Measurements from ENCODE around the gene CBY1. TPM values are rescaled to one million over a fixed set of nuclear protein-coding genes. Genes with fewer than 3 reads are reported as not detected.

The CBY1 gene
- total RNA-seq, 1 donor from 2014 or later = 13.7 TPM

GRCh38 chr22:38719196-38719595 lies 62.8 kb downstream of the CBY1 start:
- DNase-seq (ENCODE audit: low spot score) (no peak), ATAC-seq (no peak)

GRCh38 chr22:38720350-38720749 lies 63.9 kb downstream of the CBY1 start:
- DNase-seq (ENCODE audit: low spot score) (no peak), ATAC-seq (no peak)

- no peak for ATAC-seq
- no peak for DNase-seq (ENCODE audit: low spot score)
These were observed 65.1 kb downstream of the CBY1 start for GRCh38 chr22:38721551-38721950.

Other genes starting within 250 kb of the CBY1 start
- not detected for gene KCNJ4, start 201.4 kb upstream of the CBY1 start, total RNA-seq
- 15.2 TPM for gene KDELR3, start 188.5 kb upstream of the CBY1 start, total RNA-seq
- gene DDX17, start 150.3 kb upstream of the CBY1 start, total RNA-seq = 174 TPM
- gene DMC1, start 86.5 kb upstream of the CBY1 start, total RNA-seq = not detected
- 0.03 TPM for gene FAM227A, start 246 bp upstream of the CBY1 start, total RNA-seq
- gene TOMM22, start 25.3 kb downstream of the CBY1 start, total RNA-seq = 29.0 TPM
- 16.6 TPM for gene JOSD1, start 44.3 kb downstream of the CBY1 start, total RNA-seq
- gene GTPBP1, start 49.3 kb downstream of the CBY1 start, total RNA-seq = 14.4 TPM
- gene SUN2, start 99.4 kb downstream of the CBY1 start, total RNA-seq = 183 TPM
- gene DNAL4, start 137.5 kb downstream of the CBY1 start, total RNA-seq = 3.3 TPM
- gene NPTXR, start 187.4 kb downstream of the CBY1 start, total RNA-seq = 0.45 TPM
- gene CBX6, start 215.6 kb downstream of the CBY1 start, total RNA-seq = 16.0 TPM

Measured in left lobe of liver (tissue), 2 donors.